A549 (cell line): ENCODE measurements around the gene AMZ1. TPM values are rescaled to one million over a fixed set of nuclear protein-coding genes. Genes with fewer than 3 reads are reported as not detected.

Source experiments
- ATAC-seq, 2 experiments: fragments of 200-7000 bp in 1 of 2; fragments of >200 bp in 1 of 2; cut with Nextera tagmentation in 1 of 2; cut with Tn5 transposase in 1 of 2; 3 replicates each; pipeline versions ENCODE4 v1.8.0 to v1.9.1; 2018 to 2020; ENCODE audit warnings: mild to moderate bottlenecking in 1 of 2, moderate library complexity in 1 of 2
- CTCF ChIA-PET: fragments of 300-600 bp; sonication (Branson Sonifier 250); formaldehyde crosslinking; extraction: SDS; loops from one replicate; lab custom pipeline; 2021; ENCODE audit warnings: antibody characterized with exemption, inconsistent platforms; lab: Yijun Ruan, JAX
- POLR2A ChIA-PET: fragments of 350-600 bp; formaldehyde crosslinking; extraction: SDS; loops from one replicate; lab custom pipeline; 2021; ENCODE audit warnings: antibody characterized with exemption, inconsistent platforms; lab: Yijun Ruan, JAX
- DNase-seq, 2 experiments: peaks; one replicate each; pipeline versions ENCODE4 v3.0.0 to v3.0.0-alpha.2; 2011 to 2016; ENCODE audit warnings: low read depth in 1 of 2, low spot score in 1 of 2
- FAIRE-seq: peaks from 2 replicates; lab custom pipeline; 2011; peaks lifted over from hg19 to GRCh38; lab: Jason Lieb, UNC
- H3K27ac ChIP-seq, 2 experiments: fragments of >200 bp; sonication (Bioruptor Twin); formaldehyde crosslinking; 3 replicates each; pipeline ENCODE4 v1.5.1; 2016 to 2017
- H3K4me1 ChIP-seq: fragments of >200 bp; sonication (Bioruptor Twin); formaldehyde crosslinking; 3 replicates; pipeline ENCODE4 v1.6.1; 2016
- H3K4me2 ChIP-seq: fragments of >200 bp; sonication (Bioruptor Twin); formaldehyde crosslinking; 3 replicates; pipeline ENCODE4 v1.6.1; 2016
- H3K4me3 ChIP-seq: fragments of >200 bp; sonication (Bioruptor Twin); formaldehyde crosslinking; 3 replicates; pipeline ENCODE4 v1.5.1; 2016
- H3K9me3 ChIP-seq: fragments of >200 bp; sonication (Bioruptor Twin); formaldehyde crosslinking; 3 replicates; pipeline ENCODE4 v1.6.1; 2016
- BHLHE40 ChIP-seq: IDR thresholded peaks from 2 replicates; pipeline ENCODE4 v1.6.1; 2012; ENCODE audit warnings: low read depth, low read length, inconsistent platforms
- CEBPB ChIP-seq, 2 experiments: fragments of >200 bp in 1 of 2; sonication (Bioruptor Twin) in 1 of 2; formaldehyde crosslinking in 1 of 2; IDR thresholded peaks; 2 replicates each; pipeline ENCODE4 v1.6.1; 2012 to 2016
- EHMT2 ChIP-seq: fragments of 200-600 bp; sonication (generic); IDR thresholded peaks from 2 replicates; pipeline ENCODE4 v1.6.1; 2016; ENCODE audit warnings: antibody characterized with exemption, low read depth, mild to moderate bottlenecking, moderate library complexity
- ESRRA ChIP-seq: fragments of 150-350 bp; IDR thresholded peaks from 2 replicates; pipeline ENCODE4 v1.6.1; 2014; ENCODE audit warnings: mild to moderate bottlenecking, low read length, borderline replicate concordance
- FOSL2 ChIP-seq, 2 experiments: fragments of 450-650 bp in 1 of 2; fragments of >200 bp in 1 of 2; sonication (Bioruptor Twin) in 1 of 2; formaldehyde crosslinking; IDR thresholded peaks; 2 replicates each; pipeline versions ENCODE4 v1.5.0 to v1.6.1; 2016 to 2020; ENCODE audit warnings: mild to moderate bottlenecking in 1 of 2, moderate library complexity in 1 of 2
- KDM1A ChIP-seq: fragments of 200-600 bp; sonication (generic); IDR thresholded peaks from 2 replicates; pipeline ENCODE4 v1.6.1; 2016; ENCODE audit warnings: low read depth, mild to moderate bottlenecking
- KDM5A ChIP-seq: fragments of 200-600 bp; sonication (generic); IDR thresholded peaks from 2 replicates; pipeline ENCODE4 v1.6.1; 2016; ENCODE audit warnings: antibody characterized with exemption, mild to moderate bottlenecking
- MYC ChIP-seq: IDR thresholded peaks from 2 replicates; pipeline ENCODE4 v1.6.1; 2012; ENCODE audit warnings: mild to moderate bottlenecking, inconsistent platforms, low read length, improper control_type of control experiment, borderline replicate concordance
- PHF8 ChIP-seq: fragments of 200-600 bp; sonication (generic); IDR thresholded peaks from 2 replicates; pipeline ENCODE4 v1.6.1; 2016; ENCODE audit warnings: low read depth, mild to moderate bottlenecking, antibody characterized with exemption, moderate library complexity, borderline replicate concordance
- RAD21 ChIP-seq, 2 experiments: fragments of >200 bp in 1 of 2; sonication (Bioruptor Twin) in 1 of 2; formaldehyde crosslinking in 1 of 2; IDR thresholded peaks in 1 of 2; conservative IDR thresholded peaks in 1 of 2; 2 replicates in 1 of 2; 3 replicates in 1 of 2; pipeline ENCODE4 v1.6.1; 2012 to 2018; ENCODE audit warnings: inconsistent platforms in 1 of 2
- SMC3 ChIP-seq: fragments of >200 bp; sonication (Bioruptor Twin); formaldehyde crosslinking; IDR thresholded peaks from 3 replicates; pipeline ENCODE4 v1.6.1; 2018; ENCODE audit warnings: inconsistent platforms
- TFCP2L1 ChIP-seq: fragments of 250-450 bp; sonication (Bioruptor Pico); IDR thresholded peaks from 2 replicates; pipeline ENCODE4 v1.5.0; 2021; ENCODE audit warnings: mild to moderate bottlenecking
- USF2 ChIP-seq: fragments of 450-650 bp; IDR thresholded peaks from 2 replicates; pipeline ENCODE4 v1.6.1; 2014; ENCODE audit warnings: antibody characterized with exemption
- ZC3H11A ChIP-seq: fragments of 450-650 bp; IDR thresholded peaks from 2 replicates; pipeline ENCODE4 v1.6.1; 2014; ENCODE audit warnings: antibody characterized with exemption, mild to moderate bottlenecking
- ZSCAN20 ChIP-seq: fragments of 250-450 bp; sonication (Bioruptor Pico); IDR thresholded peaks from 2 replicates; pipeline ENCODE4 v1.8.0; 2022; ENCODE audit warnings: mild to moderate bottlenecking, moderate library complexity
- WGBS: methylation state at CpG from one replicate; pipeline ENCODE4 v1.1.6; 2017; ENCODE audit errors: missing lambda C conversion rate; 5-methylcytosine and 5-hydroxymethylcytosine counted together
- polyA plus RNA-seq, 4 experiments: library from polyadenylated mRNA; depleted of rRNA in 3 of 4; stranded (reverse); fragments of >200 nt; fragmentation: RNase III in 1 of 4; extraction: RNeasy Plus Mini Kit Qiagen cat#74134 plus additional on column Dnase treatment in 1 of 4; gene quantifications; 2 replicates in 3 of 4; 3 replicates in 1 of 4; pipeline ENCODE4 v1.2.3, GENCODE V29; 2011 to 2017
- TF ChIP-seq, protein P1 (sequence below): fragments of 250-450 bp; sonication (Bioruptor Pico); IDR thresholded peaks from 2 replicates; pipeline ENCODE4 v1.5.0; 2021; ENCODE audit warnings: mild to moderate bottlenecking, moderate library complexity, borderline replicate concordance

Gene AMZ1
- polyA plus RNA-seq, 2 of the 4 experiments (the other 2 are of a cell fraction), result 0.01 TPM; not detected in 1

DNA sequence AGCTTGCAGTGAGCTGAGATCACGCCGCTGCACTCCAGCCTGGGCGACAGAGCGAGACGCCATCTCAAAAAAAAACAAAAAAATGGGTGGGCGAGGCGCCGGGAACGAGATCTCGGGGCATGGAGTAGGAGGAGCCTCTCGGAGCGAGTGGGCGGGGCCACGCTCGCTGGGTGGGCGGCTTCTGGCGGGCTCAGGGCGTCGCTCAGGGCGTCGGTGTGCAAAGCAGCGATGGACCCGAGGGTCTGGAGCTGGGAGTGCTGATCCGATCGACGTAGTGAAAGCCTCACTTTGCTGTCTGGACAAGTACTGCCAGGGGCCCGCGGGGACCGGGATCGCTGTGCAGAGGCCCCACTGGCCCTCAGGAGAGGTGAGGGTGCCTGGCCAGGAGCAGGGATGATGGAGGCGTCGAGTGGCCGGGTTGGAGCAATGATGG is 22.6 kb upstream of the AMZ1 start:
- ATAC-seq (no peak), DNase-seq (no peak), FAIRE-seq (no peak)
- CTCF ChIA-PET, result interaction anchor here (1.0 to 9.2 kb wide), 5 partner anchors 15 to 214 kb away, joined by 3 to 108 read pairs (median 4); no protein-coding TSS in a partner anchor
- Histone ChIP-seq H3K9me3 (no peaks in the 10 kb centered on the region), H3K27ac (no peak overlapping the region), H3K4me1 (no peaks in the 10 kb centered on the region), H3K4me2 (no peak overlapping the region), H3K4me3 (no peak overlapping the region)
- POLR2A ChIA-PET, result no interaction called here
- WGBS, result 81% methylated on average over 32 of the region's 33 CpGs
- TF ChIP-seq KDM5A (no peak), MYC (no peak), SMC3 (no peak), TFCP2L1 (CRISPR knock-in tag) (no peak)

GRCh38 chr7:2666155-2666554 is 21.8 kb upstream of the AMZ1 start:
- no peak for DNase-seq
- no peaks in the 10 kb centered on the region for H3K9me3 ChIP-seq
- POLR2A ChIA-PET, result no interaction called here
- no peaks in the 10 kb centered on the region for H3K4me1 ChIP-seq
- TF ChIP-seq KDM1A, result no peak
- TF ChIP-seq PHF8, result no peak
- no peak for TF ChIP-seq BHLHE40
- no peak for TF ChIP-seq EHMT2
- no peak for TF ChIP-seq CEBPB (IDR thresholded peaks at IDR 0.05)
- no peak for TF ChIP-seq FOSL2 (IDR thresholded peaks at IDR 0.05)
- no peak for TF ChIP-seq FOSL2 (CRISPR knock-in tag; IDR thresholded peaks at IDR 0.05)
- TF ChIP-seq, all 56 proteins: peak for 0
- no peak for ATAC-seq
- no peak for FAIRE-seq
- H3K4me2 ChIP-seq, result no peak overlapping the region
- CTCF ChIA-PET, result interaction anchor here (1.0 to 9.2 kb wide), 5 partner anchors 14 to 214 kb away, joined by 3 to 108 read pairs (median 4); no protein-coding TSS in a partner anchor
- H3K27ac ChIP-seq, result no peak overlapping the region
- no peak overlapping the region for H3K4me3 ChIP-seq
- WGBS, result no CpG with 5 or more reads among the region's 6 CpGs

DNA sequence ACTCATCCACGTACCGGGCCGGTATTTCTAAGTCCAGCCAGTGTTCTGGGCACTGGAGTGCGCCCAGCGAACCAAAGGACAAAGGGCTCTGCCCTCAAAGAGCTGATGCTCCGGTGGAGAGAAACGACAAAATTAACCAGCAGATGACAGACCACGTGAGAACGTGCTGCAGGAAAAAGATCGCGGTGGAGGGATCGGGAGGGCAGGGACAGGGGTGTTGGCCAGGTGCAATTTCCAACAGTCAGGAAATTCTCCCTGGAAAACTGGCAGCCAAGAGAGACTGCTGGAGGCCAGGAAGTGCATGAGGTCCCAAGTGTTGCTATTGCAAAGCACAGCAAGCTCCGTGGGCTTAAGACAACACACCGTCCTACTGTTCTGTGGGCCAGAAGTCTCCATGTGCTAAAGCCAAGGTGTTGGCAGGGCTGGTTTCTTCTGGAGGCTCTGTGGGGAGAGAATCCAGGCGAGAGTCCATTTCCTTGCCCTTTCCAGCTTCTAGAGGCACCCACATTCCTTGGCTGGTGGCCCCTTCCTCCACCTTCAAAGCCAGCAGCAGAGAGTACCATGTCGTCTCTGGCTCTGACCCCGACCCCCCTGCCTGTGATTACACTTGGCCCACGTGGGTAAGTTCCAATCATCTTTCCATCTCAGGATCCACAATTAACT is 21.3 kb upstream of the AMZ1 start:
- ChIA-PET CTCF (interaction anchor here (1.1 to 9.2 kb wide), 4 partner anchors 14 to 215 kb away, joined by 3 to 108 read pairs (median 4); no protein-coding TSS in a partner anchor), POLR2A (no interaction called here)
- FAIRE-seq, result no peak
- TF ChIP-seq RAD21 (conservative IDR thresholded peaks at IDR 0.05 in 1 of 2, IDR thresholded peaks at IDR 0.05 in 1 of 2) (no peak), ZC3H11A (no peak), ZSCAN20 (CRISPR knock-in tag) (no peak), ESRRA (no peak), MYC (no peak), USF2 (no peak)
- TF ChIP-seq, protein P1, sequence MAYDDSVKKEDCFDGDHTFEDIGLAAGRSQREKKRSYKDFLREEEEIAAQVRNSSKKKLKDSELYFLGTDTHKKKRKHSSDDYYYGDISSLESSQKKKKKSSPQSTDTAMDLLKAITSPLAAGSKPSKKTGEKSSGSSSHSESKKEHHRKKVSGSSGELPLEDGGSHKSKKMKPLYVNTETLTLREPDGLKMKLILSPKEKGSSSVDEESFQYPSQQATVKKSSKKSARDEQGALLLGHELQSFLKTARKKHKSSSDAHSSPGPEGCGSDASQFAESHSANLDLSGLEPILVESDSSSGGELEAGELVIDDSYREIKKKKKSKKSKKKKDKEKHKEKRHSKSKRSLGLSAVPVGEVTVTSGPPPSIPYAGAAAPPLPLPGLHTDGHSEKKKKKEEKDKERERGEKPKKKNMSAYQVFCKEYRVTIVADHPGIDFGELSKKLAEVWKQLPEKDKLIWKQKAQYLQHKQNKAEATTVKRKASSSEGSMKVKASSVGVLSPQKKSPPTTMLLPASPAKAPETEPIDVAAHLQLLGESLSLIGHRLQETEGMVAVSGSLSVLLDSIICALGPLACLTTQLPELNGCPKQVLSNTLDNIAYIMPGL, result no peak
- no peak for DNase-seq
- WGBS, result 58% methylated on average over 18 of the region's 18 CpGs
- no peak overlapping the region for H3K4me2 ChIP-seq
- no peaks in the 10 kb centered on the region for H3K9me3 ChIP-seq
- no peak overlapping the region for H3K4me3 ChIP-seq
- ATAC-seq, result no peak
- no peaks in the 10 kb centered on the region for H3K4me1 ChIP-seq
- no peak overlapping the region for H3K27ac ChIP-seq
